Mesothelial cell of epicardium (in vitro differentiated cells): Measurements from ENCODE around the gene H2AZ1. TPM values are rescaled to one million over a fixed set of nuclear protein-coding genes. Genes with fewer than 3 reads are reported as not detected.
"Not testable (repeated sequence)": the region's sequence is repeated elsewhere in the genome, so short reads cannot be mapped to it uniquely, and the experiment has no call there.

Experiments
- DNase-seq, 2 experiments: peaks; one replicate each; pipeline ENCODE4 v3.0.0; 2021; ENCODE audit warnings: low spot score in 2 of 2; ENCODE audit not compliant: unreplicated experiment in 2 of 2
- H3K27ac Mint-ChIP-seq: 2 replicates; pipeline ENCODE4 v1.8.0; 2021; ENCODE audit warnings: mixed read lengths
- H3K27me3 Mint-ChIP-seq: 2 replicates; pipeline ENCODE4 v1.8.0; 2021; ENCODE audit warnings: low read depth, mixed read lengths
- H3K36me3 Mint-ChIP-seq: 2 replicates; pipeline ENCODE4 v1.8.0; 2021; ENCODE audit warnings: mixed read lengths
- H3K4me1 Mint-ChIP-seq: 2 replicates; pipeline ENCODE4 v1.8.0; 2021; ENCODE audit warnings: mixed read lengths
- H3K4me3 Mint-ChIP-seq: 2 replicates; pipeline ENCODE4 v1.8.0; 2021; ENCODE audit warnings: mild to moderate bottlenecking, moderate library complexity, mixed read lengths
- H3K9me3 Mint-ChIP-seq: 2 replicates; pipeline ENCODE4 v1.8.0; 2021; ENCODE audit warnings: mixed read lengths
- total RNA-seq: library from RNA; stranded (reverse); gene quantifications from 3 replicates; pipeline ENCODE4 v1.2.1, GENCODE V29; 2021
- TF ChIP-seq, protein P1 (sequence below): fragments of 200-600 bp; sonication (generic); IDR thresholded peaks from one replicate; pipeline ENCODE4 v1.5.0; 2021; ENCODE audit warnings: antibody characterized with exemption; ENCODE audit not compliant: unreplicated experiment

H2AZ1 gene
- total RNA-seq, 1 donor from 2014 or later = 203 TPM

DNA sequence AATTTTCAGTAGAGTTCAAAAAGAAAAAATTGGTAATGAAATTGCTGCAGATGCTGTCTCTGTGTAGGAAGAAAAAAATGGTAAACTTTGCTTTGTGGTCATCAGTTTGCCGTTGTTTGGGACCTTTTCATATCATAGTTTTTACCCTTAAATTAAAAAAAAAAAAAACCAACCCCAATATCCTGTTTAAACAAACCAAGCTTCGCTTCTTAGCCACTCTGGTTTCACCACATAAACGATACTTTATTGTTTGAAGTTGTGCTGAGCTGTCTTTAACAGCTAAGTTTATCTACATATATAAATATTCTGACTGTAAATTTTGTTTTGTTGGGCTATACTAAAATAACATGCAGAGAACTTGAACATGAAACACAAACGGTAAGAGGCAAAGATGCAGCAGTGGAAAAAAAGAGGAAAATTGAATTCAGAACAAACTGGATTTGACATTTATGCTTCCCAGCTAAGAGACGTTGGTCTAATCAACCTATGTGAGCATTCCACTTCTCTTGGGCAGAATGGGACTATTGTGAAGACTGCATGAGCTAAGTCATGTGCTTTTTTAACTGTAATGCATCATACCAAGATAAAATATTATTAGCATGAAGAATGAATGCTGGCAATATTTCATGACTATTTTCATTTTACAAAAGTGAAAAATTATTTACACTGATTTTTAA, 15.7 kb upstream of the H2AZ1 start:
- Mint-ChIP-seq H3K27me3 (no peaks in the 10 kb centered on the region), H3K4me1 (peaks cover 11% of the 10 kb centered on the region), H3K36me3 (no peaks in the 10 kb centered on the region), H3K9me3 (no peaks in the 10 kb centered on the region), H3K4me3 (no peak overlapping the region), H3K27ac (no peak overlapping the region)
- TF ChIP-seq, protein P1, sequence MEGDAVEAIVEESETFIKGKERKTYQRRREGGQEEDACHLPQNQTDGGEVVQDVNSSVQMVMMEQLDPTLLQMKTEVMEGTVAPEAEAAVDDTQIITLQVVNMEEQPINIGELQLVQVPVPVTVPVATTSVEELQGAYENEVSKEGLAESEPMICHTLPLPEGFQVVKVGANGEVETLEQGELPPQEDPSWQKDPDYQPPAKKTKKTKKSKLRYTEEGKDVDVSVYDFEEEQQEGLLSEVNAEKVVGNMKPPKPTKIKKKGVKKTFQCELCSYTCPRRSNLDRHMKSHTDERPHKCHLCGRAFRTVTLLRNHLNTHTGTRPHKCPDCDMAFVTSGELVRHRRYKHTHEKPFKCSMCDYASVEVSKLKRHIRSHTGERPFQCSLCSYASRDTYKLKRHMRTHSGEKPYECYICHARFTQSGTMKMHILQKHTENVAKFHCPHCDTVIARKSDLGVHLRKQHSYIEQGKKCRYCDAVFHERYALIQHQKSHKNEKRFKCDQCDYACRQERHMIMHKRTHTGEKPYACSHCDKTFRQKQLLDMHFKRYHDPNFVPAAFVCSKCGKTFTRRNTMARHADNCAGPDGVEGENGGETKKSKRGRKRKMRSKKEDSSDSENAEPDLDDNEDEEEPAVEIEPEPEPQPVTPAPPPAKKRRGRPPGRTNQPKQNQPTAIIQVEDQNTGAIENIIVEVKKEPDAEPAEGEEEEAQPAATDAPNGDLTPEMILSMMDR = no peak
- DNase-seq = no peak

DNA sequence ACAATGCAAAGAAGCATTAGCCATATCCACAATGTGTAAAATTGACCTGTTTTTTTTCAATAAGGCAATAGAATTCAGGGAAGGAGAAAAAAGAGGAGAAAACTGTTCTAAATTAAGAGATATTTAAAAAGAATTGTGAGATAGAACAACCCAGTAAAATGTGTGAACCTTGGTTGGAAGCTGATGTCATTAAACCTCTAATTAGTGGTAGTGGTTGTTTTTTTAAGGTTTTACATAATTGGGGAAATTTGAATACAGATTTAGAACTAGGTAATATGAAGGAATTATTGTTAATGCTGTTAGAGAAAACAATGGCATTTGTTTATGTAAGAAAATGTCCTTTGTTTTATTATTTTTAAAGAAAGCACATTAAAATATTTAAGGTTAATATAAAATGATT, 15.1 kb upstream of the H2AZ1 start:
- H3K9me3 Mint-ChIP-seq = no peaks in the 10 kb centered on the region
- DNase-seq = no peak
- H3K36me3 Mint-ChIP-seq = no peaks in the 10 kb centered on the region
- TF ChIP-seq, protein P1 = no peak
- H3K4me3 Mint-ChIP-seq = no peak overlapping the region
- peaks cover 11% of the 10 kb centered on the region for H3K4me1 Mint-ChIP-seq
- no peaks in the 10 kb centered on the region for H3K27me3 Mint-ChIP-seq
- no peak overlapping the region for H3K27ac Mint-ChIP-seq

DNA sequence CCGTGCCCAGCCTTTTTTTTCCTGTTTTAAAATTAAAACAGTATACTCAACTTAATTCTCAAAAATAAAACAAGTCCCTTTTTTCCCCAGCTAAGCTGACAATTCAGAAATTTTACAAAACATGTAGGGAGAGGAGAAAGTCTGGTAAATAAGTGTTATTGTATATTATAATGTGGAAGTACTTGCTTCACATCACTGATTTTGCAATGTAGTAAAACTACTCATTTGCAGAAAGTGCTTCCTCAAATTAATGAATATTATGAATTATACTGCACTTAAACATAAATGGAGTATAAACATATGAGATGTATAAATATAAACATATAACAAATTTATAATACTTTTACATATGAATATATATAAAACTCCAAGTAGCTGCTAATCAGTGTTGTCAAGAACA, 11.6 kb upstream of the H2AZ1 start:
- H3K4me1 Mint-ChIP-seq = no peaks in the 10 kb centered on the region
- no peak overlapping the region for H3K27ac Mint-ChIP-seq
- peaks cover 7% of the 10 kb centered on the region for H3K9me3 Mint-ChIP-seq
- H3K27me3 Mint-ChIP-seq = no peaks in the 10 kb centered on the region
- H3K4me3 Mint-ChIP-seq = no peak overlapping the region
- H3K36me3 Mint-ChIP-seq = peaks cover 2% of the 10 kb centered on the region
- DNase-seq = no peak
- TF ChIP-seq, protein P1 = no peak

DNA sequence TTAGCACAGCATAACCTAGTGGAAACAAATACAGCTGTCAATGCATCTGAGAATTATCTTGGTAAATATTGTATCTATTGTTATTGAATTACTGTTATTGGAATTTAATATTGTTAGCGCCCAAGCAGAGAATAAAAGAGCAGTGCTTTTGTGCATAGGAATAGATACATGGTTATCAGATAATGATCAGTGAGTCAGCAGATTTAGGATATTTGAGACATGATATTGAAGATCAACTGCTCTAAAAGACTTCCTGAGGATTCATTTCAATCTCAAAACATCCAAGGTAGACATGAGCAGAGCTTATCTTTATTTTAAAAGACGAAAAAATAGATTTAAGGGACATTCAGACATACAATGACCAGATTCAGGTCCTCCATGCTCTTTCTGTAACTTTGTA, 10.6 kb upstream of the H2AZ1 start:
- Mint-ChIP-seq H3K9me3 (peaks cover 14% of the 10 kb centered on the region), H3K4me1 (no peaks in the 10 kb centered on the region), H3K4me3 (no peak overlapping the region), H3K27ac (no peak overlapping the region), H3K36me3 (peaks cover 2% of the 10 kb centered on the region), H3K27me3 (no peaks in the 10 kb centered on the region)
- no peak for DNase-seq
- TF ChIP-seq, protein P1 = no peak

DNA sequence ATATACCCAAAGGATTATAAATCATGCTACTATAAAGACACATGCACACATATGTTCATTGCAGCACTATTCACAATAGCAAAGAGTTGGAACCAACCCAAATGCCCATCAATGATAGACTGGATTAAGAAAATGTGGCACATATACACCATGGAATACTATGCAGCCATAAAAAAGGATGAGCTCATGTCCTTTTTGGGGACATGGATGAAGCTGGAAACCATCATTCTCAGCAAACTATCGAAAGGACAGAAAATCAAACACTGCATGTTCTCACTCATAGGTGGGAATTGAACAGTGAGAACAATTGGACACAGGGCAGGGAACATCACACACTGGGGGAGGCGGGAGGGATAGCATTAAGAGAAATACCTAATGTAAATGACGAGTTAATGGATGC, 8.1 kb upstream of the H2AZ1 start:
- not testable (repeated sequence) for H3K36me3 Mint-ChIP-seq, H3K27ac Mint-ChIP-seq, H3K27me3 Mint-ChIP-seq, H3K4me3 Mint-ChIP-seq, DNase-seq, H3K4me1 Mint-ChIP-seq
- H3K9me3 Mint-ChIP-seq = peaks cover 14% of the 10 kb centered on the region

DNA sequence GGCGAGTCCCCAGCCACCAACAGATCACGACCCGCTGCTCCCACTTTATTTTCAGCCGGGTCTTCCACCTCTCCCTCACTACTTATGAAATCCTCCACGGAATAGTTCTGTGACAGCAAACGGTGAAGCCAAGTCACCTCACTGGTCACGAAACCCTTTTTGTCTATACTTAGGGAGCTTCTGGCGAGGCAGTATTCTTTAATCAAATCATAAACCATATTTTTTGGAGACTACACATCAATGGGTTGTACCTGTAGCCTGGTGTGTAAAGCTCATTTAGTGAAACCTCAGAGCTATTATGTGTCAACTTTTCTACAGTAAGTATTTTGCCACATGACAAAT, 809 bp upstream of the H2AZ1 start:
- Mint-ChIP-seq H3K27ac (no peak overlapping the region), H3K36me3 (no peaks in the 10 kb centered on the region), H3K4me3 (no peak overlapping the region), H3K27me3 (no peaks in the 10 kb centered on the region), H3K4me1 (peaks cover 7% of the 10 kb centered on the region), H3K9me3 (peaks cover 2% of the 10 kb centered on the region)
- DNase-seq = no peak
- TF ChIP-seq, protein P1 = no peak
